Measurements from ENCODE around the gene DHRS1.

Gene DHRS1

GRCh38 chr14:24243336-24243836, 56.2 kb downstream of the DHRS1 start:
- DNase-seq, result peak; percentile 14 to 40

DNA sequence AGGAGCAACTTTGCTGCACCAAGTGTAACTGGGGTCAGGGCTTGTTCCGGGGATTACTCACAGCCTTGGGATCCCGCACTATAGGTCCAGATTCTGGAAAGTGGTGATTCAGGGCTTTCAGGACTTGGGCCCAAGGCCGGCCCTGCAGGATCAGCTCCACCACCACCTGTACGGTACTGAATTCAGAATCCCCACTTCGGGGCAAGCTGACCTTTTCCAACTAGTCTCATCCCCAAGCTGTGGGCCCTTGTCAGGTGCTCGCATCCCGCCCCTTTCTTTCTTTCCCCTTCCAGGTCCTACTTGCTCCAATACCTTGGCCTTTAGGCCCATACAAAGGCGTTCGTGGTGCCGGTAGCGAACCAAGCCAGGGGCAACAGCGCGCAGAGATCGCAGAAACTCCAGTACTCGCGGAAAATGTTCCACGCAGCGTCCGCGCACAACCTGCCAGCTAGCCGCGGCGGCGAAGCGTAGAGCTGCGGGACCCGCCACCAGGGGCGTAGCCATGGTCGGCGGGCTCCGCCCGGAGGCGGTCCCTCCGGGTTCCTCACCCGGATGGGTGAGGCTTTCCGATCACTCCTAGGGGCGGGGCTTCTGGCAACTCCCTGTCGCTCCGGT, 57.6 kb downstream of the DHRS1 start:
- DNase-seq, result peak; percentile 94

Data from CD4-positive, alpha-beta T cell treated with Interleukin-4 for 1 hour (primary cell).